ENCODE data around the gene TPRKB. TPM values are rescaled to one million over a fixed set of nuclear protein-coding genes. Genes with fewer than 3 reads are reported as not detected.

Gene TPRKB
- total and polyA plus RNA-seq, 9 of the 15 experiments (the other 6 are each of a cell fraction or from before 2014, with no cell fraction given): 55.6 to 250 (median 112) TPM

DNA sequence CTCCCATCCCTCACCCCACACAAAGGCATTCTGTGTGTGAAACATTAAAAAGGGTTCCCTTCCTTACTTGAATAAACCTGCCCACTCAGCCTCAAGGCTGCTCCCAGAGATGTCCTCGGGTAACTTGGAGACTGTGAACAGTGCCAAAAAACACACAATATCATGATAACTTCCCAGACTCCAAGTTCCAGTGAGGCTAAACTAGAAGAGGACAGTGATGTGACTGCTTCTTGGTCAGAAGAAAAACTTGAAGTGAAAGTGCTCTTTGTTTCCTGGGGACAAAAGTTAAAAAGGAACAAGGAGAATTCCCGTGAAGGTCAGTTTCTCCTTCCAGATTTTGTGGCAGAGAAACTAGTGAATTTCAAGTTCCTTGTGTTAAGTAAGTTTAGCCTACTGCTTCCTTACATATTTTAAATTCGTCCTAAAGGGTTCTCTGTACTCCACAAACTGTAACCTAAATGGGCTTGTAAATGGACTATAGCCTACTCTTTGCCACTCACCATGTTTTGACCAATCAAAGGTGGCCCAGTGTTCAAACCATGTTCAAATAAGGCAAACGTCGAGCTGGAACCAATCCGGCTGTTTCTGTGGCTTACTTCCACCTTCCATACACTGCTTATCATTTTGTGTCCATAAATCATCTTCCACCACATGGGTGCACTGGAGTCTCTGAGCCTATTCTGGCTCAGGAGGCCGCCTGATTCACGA, 20.4 kb downstream of the TPRKB start:
- no TSS peak for BruUV-seq (replicated peaks)
- peak overlapping the region; percentile 88 for H2AFZ ChIP-seq (ENCODE audit: low read depth, low read length)
- no peaks in the 10 kb centered on the region for H4K20me1 ChIP-seq (replicated peaks; ENCODE audit: control insufficient read depth, insufficient read depth, low read length)
- ATAC-seq: peak; percentile 95
- DNase-seq (ENCODE audit: extremely low read depth in 1 of 4, low spot score in 3 of 4): peak in 2 of 4 experiments; percentile 71 to 77
- POLR2A ChIA-PET: interaction anchor here (2.1 kb wide), 1 partner anchor 21 kb away, joined by 9 read pairs; the partner anchor contains the start of gene TPRKB
- H3K4me1 ChIP-seq (replicated peaks in 1 of 2; ENCODE audit: control insufficient read depth in 2 of 2, insufficient read depth in 2 of 2, low read length in 2 of 2): peaks cover 3 to 9% of the 10 kb centered on the region in 2 experiments; a peak in 3 of 5 replicates
- H3K27ac ChIP-seq (ENCODE audit: extremely low read depth, low read depth, low read length): peak overlapping the region; percentile 57
- no peaks in the 10 kb centered on the region for H3K79me2 ChIP-seq (ENCODE audit: control insufficient read depth, insufficient read depth, low read length)
- no peaks in the 10 kb centered on the region for H3K36me3 ChIP-seq (ENCODE audit: control insufficient read depth, insufficient read depth, low read length)
- no peaks in the 10 kb centered on the region for H3K9me3 ChIP-seq (replicated peaks; ENCODE audit: control insufficient read depth, insufficient read depth, low read depth, low read length)
- H3K9ac ChIP-seq (ENCODE audit: insufficient read depth in 1 of 2, low read depth in 2 of 2, low read length in 2 of 2): 0 out of 4 replicates have a peak overlapping the region, but pooled peaks of 1 of the 2 experiments have one; percentile 27
- no peak overlapping the region for H3K4me3 ChIP-seq
- 8% methylated on average over 8 of the region's 8 CpGs for WGBS (ENCODE audit: insufficient coverage, low coverage, missing lambda C conversion rate)
- no peaks in the 10 kb centered on the region for H3K9me1 ChIP-seq (ENCODE audit: control insufficient read depth, insufficient read depth, low read length)
- H3K4me2 ChIP-seq (ENCODE audit: insufficient read depth, low read length): peak overlapping the region; percentile 60
- CTCF ChIA-PET (ENCODE audit: low intra/inter-chr PET ratio): no interaction called here
- intact Hi-C loops (cut with micrococcal nuclease) (no loop called here), in situ Hi-C loops (cut with MboI) (no loop called here)
- H3K27me3 ChIP-seq (ENCODE audit: control insufficient read depth in 2 of 2, insufficient read depth in 2 of 2, low read length in 2 of 2): no peaks in the 10 kb centered on the region
- peak; percentile 95 for FAIRE-seq
- TF ChIP-seq, protein P1, sequence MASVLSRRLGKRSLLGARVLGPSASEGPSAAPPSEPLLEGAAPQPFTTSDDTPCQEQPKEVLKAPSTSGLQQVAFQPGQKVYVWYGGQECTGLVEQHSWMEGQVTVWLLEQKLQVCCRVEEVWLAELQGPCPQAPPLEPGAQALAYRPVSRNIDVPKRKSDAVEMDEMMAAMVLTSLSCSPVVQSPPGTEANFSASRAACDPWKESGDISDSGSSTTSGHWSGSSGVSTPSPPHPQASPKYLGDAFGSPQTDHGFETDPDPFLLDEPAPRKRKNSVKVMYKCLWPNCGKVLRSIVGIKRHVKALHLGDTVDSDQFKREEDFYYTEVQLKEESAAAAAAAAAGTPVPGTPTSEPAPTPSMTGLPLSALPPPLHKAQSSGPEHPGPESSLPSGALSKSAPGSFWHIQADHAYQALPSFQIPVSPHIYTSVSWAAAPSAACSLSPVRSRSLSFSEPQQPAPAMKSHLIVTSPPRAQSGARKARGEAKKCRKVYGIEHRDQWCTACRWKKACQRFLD (CRISPR knock-in tag; IDR thresholded peaks at IDR 0.05): 0 out of 2 replicates have a peak, but pooled peaks have one; percentile 77
- TF ChIP-seq ZNF766 (CRISPR knock-in tag; conservative IDR thresholded peaks at IDR 0.05) (peak; percentile 60; the same call in 1 of the 2 replicates), ATF7 (IDR thresholded peaks at IDR 0.05) (0 out of 2 replicates have a peak, but pooled peaks have one; percentile 26)
- TF ChIP-seq, protein P2, sequence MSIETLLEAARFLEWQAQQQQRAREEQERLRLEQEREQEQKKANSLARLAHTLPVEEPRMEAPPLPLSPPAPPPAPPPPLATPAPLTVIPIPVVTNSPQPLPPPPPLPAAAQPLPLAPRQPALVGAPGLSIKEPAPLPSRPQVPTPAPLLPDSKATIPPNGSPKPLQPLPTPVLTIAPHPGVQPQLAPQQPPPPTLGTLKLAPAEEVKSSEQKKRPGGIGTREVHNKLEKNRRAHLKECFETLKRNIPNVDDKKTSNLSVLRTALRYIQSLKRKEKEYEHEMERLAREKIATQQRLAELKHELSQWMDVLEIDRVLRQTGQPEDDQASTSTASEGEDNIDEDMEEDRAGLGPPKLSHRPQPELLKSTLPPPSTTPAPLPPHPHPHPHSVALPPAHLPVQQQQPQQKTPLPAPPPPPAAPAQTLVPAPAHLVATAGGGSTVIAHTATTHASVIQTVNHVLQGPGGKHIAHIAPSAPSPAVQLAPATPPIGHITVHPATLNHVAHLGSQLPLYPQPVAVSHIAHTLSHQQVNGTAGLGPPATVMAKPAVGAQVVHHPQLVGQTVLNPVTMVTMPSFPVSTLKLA (conservative IDR thresholded peaks at IDR 0.05): peak in 1 of 2 experiments; percentile 41; a peak in 1 of 4 replicates
- TF ChIP-seq, protein P3, sequence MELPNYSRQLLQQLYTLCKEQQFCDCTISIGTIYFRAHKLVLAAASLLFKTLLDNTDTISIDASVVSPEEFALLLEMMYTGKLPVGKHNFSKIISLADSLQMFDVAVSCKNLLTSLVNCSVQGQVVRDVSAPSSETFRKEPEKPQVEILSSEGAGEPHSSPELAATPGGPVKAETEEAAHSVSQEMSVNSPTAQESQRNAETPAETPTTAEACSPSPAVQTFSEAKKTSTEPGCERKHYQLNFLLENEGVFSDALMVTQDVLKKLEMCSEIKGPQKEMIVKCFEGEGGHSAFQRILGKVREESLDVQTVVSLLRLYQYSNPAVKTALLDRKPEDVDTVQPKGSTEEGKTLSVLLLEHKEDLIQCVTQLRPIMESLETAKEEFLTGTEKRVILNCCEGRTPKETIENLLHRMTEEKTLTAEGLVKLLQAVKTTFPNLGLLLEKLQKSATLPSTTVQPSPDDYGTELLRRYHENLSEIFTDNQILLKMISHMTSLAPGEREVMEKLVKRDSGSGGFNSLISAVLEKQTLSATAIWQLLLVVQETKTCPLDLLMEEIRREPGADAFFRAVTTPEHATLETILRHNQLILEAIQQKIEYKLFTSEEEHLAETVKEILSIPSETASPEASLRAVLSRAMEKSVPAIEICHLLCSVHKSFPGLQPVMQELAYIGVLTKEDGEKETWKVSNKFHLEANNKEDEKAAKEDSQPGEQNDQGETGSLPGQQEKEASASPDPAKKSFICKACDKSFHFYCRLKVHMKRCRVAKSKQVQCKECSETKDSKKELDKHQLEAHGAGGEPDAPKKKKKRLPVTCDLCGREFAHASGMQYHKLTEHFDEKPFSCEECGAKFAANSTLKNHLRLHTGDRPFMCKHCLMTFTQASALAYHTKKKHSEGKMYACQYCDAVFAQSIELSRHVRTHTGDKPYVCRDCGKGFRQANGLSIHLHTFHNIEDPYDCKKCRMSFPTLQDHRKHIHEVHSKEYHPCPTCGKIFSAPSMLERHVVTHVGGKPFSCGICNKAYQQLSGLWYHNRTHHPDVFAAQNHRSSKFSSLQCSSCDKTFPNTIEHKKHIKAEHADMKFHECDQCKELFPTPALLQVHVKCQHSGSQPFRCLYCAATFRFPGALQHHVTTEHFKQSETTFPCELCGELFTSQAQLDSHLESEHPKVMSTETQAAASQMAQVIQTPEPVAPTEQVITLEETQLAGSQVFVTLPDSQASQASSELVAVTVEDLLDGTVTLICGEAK (IDR thresholded peaks at IDR 0.05): peak; percentile 10; the same call in 1 of the 2 replicates
- TF ChIP-seq, protein P3 (CRISPR knock-in tag; IDR thresholded peaks at IDR 0.05): no peak

All from K562 (cell line).